Common myeloid progenitor, CD34-positive (primary cell): ENCODE data around the gene CIDEA.
"Not testable (repeated sequence)": the region's sequence is repeated elsewhere in the genome, so short reads cannot be mapped to it uniquely, and the experiment has no call there.

Experiments
- CTCF ChIA-PET: fragments of 350-600 bp; sonication (Branson Sonifier 250); formaldehyde crosslinking; loops from one replicate; lab custom pipeline; 2021; ENCODE audit warnings: antibody characterized with exemption; lab: Charles Lee
- POLR2A ChIA-PET: fragments of 350-600 bp; sonication (Branson Sonifier 250); formaldehyde crosslinking; loops from one replicate; lab custom pipeline; 2021; ENCODE audit warnings: antibody characterized with exemption; lab: Charles Lee
- DNase-seq, 3 donors: peaks; one replicate each; pipeline versions ENCODE4 v3.0.0 to v3.0.0-alpha.2; 2013
- H3K27ac ChIP-seq, 2 experiments: 1 replicate in 1 of 2; 2 replicates in 1 of 2; pipeline ENCODE4 v1.7.0; 2013; ENCODE audit warnings: inconsistent platforms in 2 of 2, low read length in 2 of 2, mild to moderate bottlenecking in 2 of 2, low read depth in 1 of 2, moderate library complexity in 1 of 2; ENCODE audit not compliant: severe bottlenecking in 2 of 2, insufficient read depth in 1 of 2, poor library complexity in 1 of 2
- H3K27me3 ChIP-seq, 5 experiments: replicated peaks in 2 of 5; 1 replicate in 3 of 5; 2 replicates in 2 of 5; pipeline versions ENCODE4 v1.6.1 to v1.7.0; 2013; ENCODE audit warnings: low read length in 4 of 5, mild to moderate bottlenecking in 2 of 5, moderate library complexity in 2 of 5, inconsistent platforms in 1 of 5; ENCODE audit not compliant: insufficient read depth in 5 of 5, control insufficient read depth in 4 of 5
- H3K36me3 ChIP-seq, 4 experiments: 1 replicate in 2 of 4; 2 replicates in 2 of 4; pipeline versions ENCODE4 v1.6.1 to v1.7.0; 2013; ENCODE audit warnings: low read length in 3 of 4, control low read depth in 1 of 4, mild to moderate bottlenecking in 1 of 4; ENCODE audit not compliant: control insufficient read depth in 4 of 4, insufficient read depth in 4 of 4
- H3K4me1 ChIP-seq, 4 experiments: 1 replicate in 3 of 4; 2 replicates in 1 of 4; pipeline versions ENCODE4 v1.6.1 to v1.7.1; 2013; ENCODE audit warnings: low read length in 3 of 4, mild to moderate bottlenecking in 3 of 4, control low read depth in 1 of 4, inconsistent platforms in 1 of 4, moderate library complexity in 1 of 4; ENCODE audit not compliant: control insufficient read depth in 4 of 4, insufficient read depth in 4 of 4; ENCODE audit errors: control extremely low read depth in 1 of 4
- H3K4me3 ChIP-seq, 7 experiments: 1 replicate in 4 of 7; 2 replicates in 3 of 7; pipeline versions ENCODE4 v1.5.1 to v1.7.0; 2013; ENCODE audit warnings: mild to moderate bottlenecking in 7 of 7, low read length in 6 of 7, moderate library complexity in 6 of 7, inconsistent platforms in 2 of 7, low read depth in 2 of 7, control low read depth in 1 of 7; ENCODE audit not compliant: insufficient read depth in 4 of 7, control insufficient read depth in 1 of 7; ENCODE audit errors: extremely low read depth in 1 of 7
- H3K9me3 ChIP-seq, 5 experiments: 1 replicate in 4 of 5; 2 replicates in 1 of 5; pipeline versions ENCODE4 v1.6.1 to v1.7.1; 2013; ENCODE audit warnings: low read length in 4 of 5, mild to moderate bottlenecking in 2 of 5, inconsistent platforms in 1 of 5, low read depth in 1 of 5, moderate library complexity in 1 of 5; ENCODE audit not compliant: control insufficient read depth in 4 of 5, insufficient read depth in 2 of 5; ENCODE audit errors: control extremely low read depth in 1 of 5
- WGBS: methylation state at CpG from one replicate; pipeline ENCODE4 v1.1.5; 2013; ENCODE audit not compliant: insufficient coverage; 5-methylcytosine and 5-hydroxymethylcytosine counted together

The CIDEA gene

GRCh38 chr18:12222041-12222440, 32.1 kb upstream of the CIDEA start:
- H3K27ac ChIP-seq, H3K4me3 ChIP-seq, DNase-seq, CTCF ChIA-PET, POLR2A ChIA-PET, H3K4me1 ChIP-seq, H3K36me3 ChIP-seq, H3K9me3 ChIP-seq, H3K27me3 ChIP-seq: not testable (repeated sequence)
- no CpG with 5 or more reads among the region's 2 CpGs for WGBS

GRCh38 chr18:12223326-12223725, 30.8 kb upstream of the CIDEA start:
- CTCF ChIA-PET, H3K27ac ChIP-seq, H3K9me3 ChIP-seq, POLR2A ChIA-PET, DNase-seq, H3K4me3 ChIP-seq, H3K36me3 ChIP-seq, H3K27me3 ChIP-seq, H3K4me1 ChIP-seq: not testable (repeated sequence)
- no CpG with 5 or more reads among the region's 1 CpG for WGBS

- H3K4me3 ChIP-seq, H3K9me3 ChIP-seq, POLR2A ChIA-PET, H3K4me1 ChIP-seq, H3K36me3 ChIP-seq, CTCF ChIA-PET, H3K27ac ChIP-seq, H3K27me3 ChIP-seq, DNase-seq: not testable (repeated sequence)
- WGBS, result no CpG with 5 or more reads among the region's 2 CpGs
Measured at GRCh38 chr18:12226807-12227206, 27.4 kb upstream of the CIDEA start.

GRCh38 chr18:12227399-12228186, 26.6 kb upstream of the CIDEA start:
- not testable (repeated sequence) for H3K27me3 ChIP-seq

GRCh38 chr18:12228308-12228707, 25.9 kb upstream of the CIDEA start:
- H3K4me3 ChIP-seq, POLR2A ChIA-PET, H3K27ac ChIP-seq, H3K27me3 ChIP-seq, DNase-seq, H3K9me3 ChIP-seq, H3K4me1 ChIP-seq, H3K36me3 ChIP-seq, CTCF ChIA-PET: not testable (repeated sequence)
- no CpG with 5 or more reads among the region's 3 CpGs for WGBS

More at GRCh38 chr18:12227399-12228186, 26.6 kb upstream of the CIDEA start:
- H3K9me3 ChIP-seq, CTCF ChIA-PET, H3K36me3 ChIP-seq, H3K4me3 ChIP-seq, H3K27ac ChIP-seq, POLR2A ChIA-PET, H3K4me1 ChIP-seq, DNase-seq: not testable (repeated sequence)
- 100% methylated on average over 2 of the region's 27 CpGs for WGBS

- CTCF ChIA-PET, H3K36me3 ChIP-seq: not testable (repeated sequence)
- 98% methylated on average over 8 of the region's 8 CpGs for WGBS
Measured at GRCh38 chr18:12230561-12230960, 23.6 kb upstream of the CIDEA start.

GRCh38 chr18:12231040-12231882, 22.9 kb upstream of the CIDEA start:
- Histone ChIP-seq H3K4me1 (peaks cover 0 to 2% (median 0%) of the 10 kb centered on the region in 4 experiments), H3K27ac (no peak overlapping the region), H3K36me3 (no peaks in the 10 kb centered on the region), H3K4me3 (no peak overlapping the region), H3K9me3 (peaks cover 0 to 7% (median 0%) of the 10 kb centered on the region in 5 experiments), H3K27me3 (no peaks in the 10 kb centered on the region)
- WGBS, result 91% methylated on average over 16 of the region's 17 CpGs
- ChIA-PET POLR2A (no interaction called here), CTCF (interaction anchor here (1.4 kb wide), 1 partner anchor 138 kb away, joined by 4 read pairs; the partner anchor contains the start of gene ANKRD62)
- no peak for DNase-seq

More at GRCh38 chr18:12230561-12230960, 23.6 kb upstream of the CIDEA start:
- H3K9me3 ChIP-seq, H3K4me1 ChIP-seq, H3K27me3 ChIP-seq, H3K27ac ChIP-seq, DNase-seq, H3K4me3 ChIP-seq, POLR2A ChIA-PET: not testable (repeated sequence)
